GM19463 (cell line): ENCODE measurements around the gene HORMAD1.
A peak's percentile ranks its signal among the peaks of the same experiment; 100 is the strongest.
"Not testable (repeated sequence)": the region's sequence is repeated elsewhere in the genome, so short reads cannot be mapped to it uniquely, and the experiment has no call there.

ENCODE experiments used
- ATAC-seq: cut with Tn5 transposase; IDR thresholded peaks from one replicate; pipeline ENCODE4 v1.9.1; 2021; ENCODE audit warnings: mild to moderate bottlenecking, moderate library complexity; ENCODE audit not compliant: unreplicated experiment

The HORMAD1 gene, protein sequence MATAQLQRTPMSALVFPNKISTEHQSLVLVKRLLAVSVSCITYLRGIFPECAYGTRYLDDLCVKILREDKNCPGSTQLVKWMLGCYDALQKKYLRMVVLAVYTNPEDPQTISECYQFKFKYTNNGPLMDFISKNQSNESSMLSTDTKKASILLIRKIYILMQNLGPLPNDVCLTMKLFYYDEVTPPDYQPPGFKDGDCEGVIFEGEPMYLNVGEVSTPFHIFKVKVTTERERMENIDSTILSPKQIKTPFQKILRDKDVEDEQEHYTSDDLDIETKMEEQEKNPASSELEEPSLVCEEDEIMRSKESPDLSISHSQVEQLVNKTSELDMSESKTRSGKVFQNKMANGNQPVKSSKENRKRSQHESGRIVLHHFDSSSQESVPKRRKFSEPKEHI

DNA sequence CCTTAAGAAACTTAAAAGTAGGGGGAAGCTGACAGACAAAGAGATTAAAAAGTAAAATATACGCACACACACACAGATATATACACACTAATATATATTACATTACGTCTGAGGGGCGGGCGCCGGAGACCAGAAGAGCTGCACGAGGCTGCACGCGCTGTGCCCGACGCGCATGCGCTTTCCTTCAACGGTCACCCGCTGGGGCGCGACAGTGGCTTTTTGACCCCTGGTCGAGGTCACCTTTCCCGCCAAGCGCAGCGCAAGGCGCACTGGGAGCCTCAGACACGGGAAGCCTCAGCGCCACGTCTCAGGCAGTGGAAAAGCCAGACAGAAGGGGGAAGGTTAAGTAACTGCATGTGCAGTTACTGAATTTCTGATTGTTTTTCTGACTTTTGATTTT, at the start of gene HORMAD1:
TSS of gene HORMAD1 (minus strand) at position 193 of the 400 bp plus-strand sequence. CDS start 1,390 bp downstream, outside the sequence.
- ATAC-seq: no peak

DNA sequence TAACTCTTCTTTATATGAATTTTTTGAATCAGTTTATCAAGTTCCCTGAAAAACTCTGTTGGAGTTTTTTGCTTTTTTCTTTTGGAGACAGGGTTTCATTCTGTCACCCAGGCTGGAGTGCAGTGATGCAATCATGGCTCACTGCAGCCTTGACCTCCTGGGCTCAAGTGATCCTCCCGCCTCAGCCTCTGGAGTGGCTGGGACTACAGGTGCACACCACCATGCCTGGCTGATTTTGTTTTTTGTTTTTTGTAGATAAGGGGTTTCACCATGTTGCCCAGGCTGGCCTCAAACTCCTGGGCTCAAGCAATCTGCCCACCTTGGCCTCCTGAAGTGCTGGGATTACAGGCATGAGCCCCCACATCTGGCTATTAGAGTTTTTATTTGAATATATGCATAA, 47.0 kb upstream of the HORMAD1 start:
- not testable (repeated sequence) for ATAC-seq

DNA sequence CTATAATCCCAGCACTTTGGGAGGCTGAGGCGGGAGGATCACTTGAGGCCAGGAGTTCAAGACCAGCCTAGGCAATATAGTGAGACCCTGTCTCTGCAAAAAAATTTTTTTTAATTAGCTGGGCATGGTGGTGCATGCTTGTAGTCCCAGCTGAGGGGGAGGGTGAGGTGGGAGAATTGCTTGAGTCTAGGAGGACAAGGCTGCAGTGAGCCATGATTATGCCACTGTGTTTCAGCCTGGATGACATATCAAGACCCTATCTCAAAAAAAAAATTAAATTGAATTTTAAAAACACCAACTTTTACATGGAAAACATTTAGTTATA, 45.2 kb upstream of the HORMAD1 start:
- peak; percentile 12 for ATAC-seq

DNA sequence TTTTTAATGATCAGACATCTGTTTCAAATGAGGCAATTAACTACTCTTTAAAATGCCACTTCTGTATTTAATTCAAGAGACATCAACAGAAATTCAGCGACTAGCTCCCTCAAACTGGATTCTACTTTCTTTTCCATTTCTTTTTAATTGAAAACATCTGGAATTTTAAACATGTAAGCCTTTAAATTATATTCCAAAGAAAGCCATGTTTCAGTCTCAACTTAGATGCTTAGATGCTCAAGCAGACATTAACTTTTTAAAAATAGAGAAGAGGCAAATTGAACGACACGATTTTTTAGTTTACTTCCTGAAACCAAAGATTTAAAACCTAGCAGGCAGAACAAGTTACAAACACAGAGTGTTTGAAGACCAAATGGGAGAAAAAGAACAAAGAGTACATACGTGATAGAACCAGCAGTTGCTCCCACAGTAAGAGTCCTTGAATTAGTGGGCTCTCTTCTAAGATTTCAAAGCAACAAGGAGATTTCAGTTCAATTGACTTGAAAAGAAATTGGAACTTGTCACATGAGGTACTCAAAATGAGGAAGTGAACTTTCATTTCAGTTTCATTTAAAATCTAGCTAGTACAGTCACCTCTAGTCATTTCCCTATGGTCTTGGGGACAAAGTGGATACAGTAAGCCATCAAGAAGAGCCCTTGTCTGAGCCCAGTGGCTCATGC, 44.7 kb upstream of the HORMAD1 start, which contains the start of gene CTSS:
TSS of gene CTSS (minus strand) at position 483 of the 681 bp plus-strand sequence. CDS start 1,015 bp downstream, outside the sequence.
- ATAC-seq: peak; percentile 88

DNA sequence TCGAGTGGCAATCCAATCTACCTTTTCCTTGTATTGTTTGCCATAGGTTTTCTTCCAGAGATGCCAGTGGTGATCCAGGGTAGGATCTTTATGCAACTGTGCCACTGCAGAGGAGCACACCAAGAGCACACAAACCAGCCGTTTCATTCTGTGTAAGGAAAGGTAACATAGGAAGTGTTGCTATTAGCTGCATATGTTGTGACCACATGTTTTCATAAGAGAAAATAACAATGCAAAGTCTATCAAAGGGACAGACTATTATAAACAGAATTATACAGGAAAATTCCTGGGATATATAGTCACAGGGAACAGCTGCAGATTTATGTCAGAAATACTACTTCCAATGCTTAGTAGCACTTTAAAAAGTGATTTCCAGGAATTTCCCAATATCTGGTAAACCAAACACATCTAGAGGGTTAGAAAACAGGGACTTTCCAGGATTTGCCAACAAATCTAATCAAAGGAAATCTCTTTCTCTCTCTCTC, 44.0 kb upstream of the HORMAD1 start:
- ATAC-seq: no peak

DNA sequence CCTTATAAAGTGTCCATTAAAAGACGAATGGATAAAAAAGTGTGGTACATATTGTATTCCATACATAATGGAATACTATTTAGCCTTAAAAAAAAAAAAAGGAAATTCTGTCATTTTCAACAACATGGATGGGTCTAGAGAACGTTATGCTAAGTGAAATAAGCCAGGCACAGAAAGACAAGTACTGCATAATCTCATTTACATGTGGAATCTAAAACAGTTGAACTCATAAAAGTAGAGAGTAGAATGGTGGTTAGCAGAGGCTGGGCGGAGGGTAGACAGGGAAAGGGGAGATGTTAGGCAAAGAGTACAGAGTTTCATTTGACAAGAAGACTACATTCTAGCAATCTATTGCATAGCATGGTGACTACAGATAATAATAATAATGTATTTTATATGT, 42.3 kb upstream of the HORMAD1 start:
- ATAC-seq: no peak

DNA sequence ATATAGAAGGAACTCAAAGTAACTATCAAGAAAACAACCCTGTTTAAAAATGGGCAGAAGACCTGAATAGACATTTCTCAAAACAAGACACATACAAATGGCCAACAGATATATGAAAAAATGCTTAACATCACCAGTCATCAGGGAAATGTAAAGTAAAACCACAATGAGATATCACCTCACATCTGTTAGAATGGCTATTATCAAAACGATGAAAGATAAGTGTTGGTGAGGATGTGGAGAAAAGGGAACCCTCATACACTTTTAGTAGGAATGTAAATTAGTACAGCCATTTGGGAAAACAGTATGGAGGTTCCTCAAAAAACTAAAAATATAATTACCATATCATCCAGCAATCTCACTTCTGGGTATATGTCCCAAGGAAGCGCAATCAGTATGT, 41.9 kb upstream of the HORMAD1 start:
- ATAC-seq: no peak

DNA sequence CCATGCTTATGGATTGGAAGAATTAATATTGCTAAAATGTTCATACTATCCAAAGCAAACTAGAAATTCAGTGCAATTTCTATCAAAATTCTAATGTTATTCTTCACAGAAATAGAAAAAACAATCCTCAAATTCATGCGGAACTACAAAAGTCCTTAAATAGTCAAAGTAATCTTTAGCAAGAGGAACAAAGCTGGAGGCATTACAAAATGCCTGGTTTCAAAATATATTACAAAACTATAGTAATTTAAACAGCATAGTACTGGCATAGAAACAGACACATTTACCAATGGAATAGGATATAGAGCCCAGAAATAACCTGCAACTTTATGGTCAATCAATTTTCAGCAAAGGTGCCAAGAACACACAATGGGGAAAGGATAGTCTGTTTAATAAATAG, 41.1 kb upstream of the HORMAD1 start:
- ATAC-seq: no peak

DNA sequence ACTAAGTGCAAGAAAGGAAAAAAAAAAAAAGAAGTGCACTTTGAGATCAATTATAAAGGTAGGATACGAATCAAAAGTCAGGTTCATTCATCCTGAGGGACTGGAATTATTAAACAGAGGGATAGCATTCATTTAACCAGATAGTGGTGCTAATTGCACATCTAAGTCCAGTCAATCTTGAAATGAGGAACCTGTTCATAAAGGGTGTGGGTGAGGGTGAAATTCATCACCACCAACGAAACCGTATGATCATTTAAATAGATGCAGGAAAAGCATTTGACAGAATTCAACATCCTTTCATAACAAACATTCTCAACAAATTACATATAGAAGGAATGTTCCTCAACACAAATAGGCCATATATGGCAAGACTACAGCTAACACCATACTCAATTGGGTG, 39.3 kb upstream of the HORMAD1 start:
- ATAC-seq: no peak

DNA sequence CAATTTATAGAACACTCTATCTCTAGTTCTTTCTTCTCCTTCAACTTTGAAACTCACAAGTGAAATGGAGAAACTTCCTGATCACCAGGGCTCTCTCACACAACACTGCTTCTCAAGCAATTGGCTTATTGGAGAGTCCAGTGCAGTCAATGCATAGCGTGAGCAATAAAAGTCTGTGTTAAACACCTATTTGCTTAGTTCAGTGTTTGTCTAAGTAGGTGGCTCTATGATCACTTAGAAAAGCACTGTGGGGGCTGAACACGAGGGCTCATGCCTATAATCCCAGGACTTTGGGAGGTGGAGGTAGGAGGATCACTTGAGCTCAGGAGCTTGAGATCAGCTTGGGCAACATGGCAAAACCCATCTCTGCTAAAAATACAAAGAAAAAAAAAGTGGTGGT, 32.7 kb upstream of the HORMAD1 start:
- no peak for ATAC-seq

DNA sequence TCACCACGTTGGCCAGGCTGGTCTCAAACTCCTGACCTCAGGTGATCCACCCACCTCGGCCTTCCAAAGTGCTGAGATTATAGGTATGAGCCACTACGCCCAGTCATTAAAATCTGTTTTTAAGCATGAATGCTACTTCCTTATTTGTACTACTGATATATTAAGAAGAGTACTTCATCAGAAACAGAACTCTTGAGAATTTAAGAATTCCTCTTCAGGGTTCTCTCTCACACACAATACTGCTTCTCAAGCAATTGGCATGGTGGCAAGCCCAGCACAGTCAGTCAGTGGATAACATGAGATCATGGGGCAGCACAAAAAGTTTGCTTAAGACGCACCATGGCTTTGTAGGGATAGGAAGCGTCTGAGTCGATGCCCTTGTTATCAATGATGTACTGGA, 30.7 kb upstream of the HORMAD1 start:
- ATAC-seq: no peak

DNA sequence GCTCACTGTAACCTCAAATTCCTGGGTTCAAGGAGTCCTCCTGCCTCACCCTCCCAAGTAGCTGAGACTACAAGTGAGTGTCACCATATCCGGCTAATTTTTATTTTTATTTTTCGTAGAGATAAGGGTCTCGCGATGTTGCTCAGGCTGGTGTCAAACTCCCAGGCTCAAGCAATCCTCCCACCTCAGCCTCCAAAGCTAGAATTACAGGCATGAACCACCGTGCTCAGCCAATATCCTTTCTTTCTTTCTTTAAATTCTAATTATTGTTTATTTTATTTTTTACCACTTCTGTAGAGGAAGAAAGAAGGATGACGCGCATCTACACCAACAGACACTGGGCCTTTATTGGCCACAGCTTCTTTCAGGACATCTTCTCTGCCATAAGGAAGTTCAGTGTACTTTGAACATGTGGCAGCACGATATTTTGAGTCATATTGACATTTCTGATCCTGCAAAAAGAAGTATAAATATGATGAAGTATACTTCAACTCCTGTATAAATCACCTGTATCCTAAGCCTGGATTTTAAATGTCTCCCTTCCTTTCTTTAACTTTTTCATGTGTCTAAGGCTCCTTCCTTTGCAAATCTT, 29.1 kb upstream of the HORMAD1 start:
- no peak for ATAC-seq

DNA sequence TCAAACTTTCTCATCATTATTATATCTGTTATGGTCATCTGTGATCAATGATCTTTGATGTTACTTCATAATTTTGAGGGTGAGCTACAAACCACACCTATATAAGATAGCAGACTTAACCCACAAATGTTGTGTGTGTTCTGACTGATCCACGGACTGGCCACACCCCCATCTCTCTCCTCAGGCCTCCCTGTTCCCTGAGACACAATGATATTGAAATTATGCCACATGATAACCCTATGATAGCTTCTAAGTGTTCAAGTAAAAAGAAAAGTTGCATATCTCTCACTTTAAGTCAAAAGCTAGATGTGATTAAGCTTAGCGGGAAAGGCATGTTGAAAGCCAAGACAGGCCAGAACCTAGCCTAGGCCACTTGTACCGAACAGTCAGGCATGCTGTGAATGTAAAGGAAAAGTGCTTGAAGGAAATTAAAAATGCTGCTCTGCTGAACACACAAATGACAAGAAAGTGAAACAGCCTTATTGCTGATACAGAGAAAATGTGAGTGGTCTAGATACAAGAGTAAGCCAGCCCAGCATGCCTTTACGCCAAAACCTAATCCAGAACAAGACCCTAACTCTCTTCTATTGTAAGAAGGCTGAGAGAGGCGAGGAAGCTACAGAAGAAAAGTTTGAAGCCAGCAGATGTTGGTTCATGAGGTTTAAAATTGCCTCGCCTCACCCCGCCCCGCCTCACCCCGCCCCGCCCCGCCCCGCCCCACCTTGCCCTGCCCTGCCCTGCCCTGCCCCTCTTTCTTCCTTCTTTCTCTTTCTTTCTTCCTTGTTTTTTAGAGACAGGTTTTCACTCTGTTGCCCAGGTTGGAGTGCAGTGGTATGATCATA, 28.4 kb upstream of the HORMAD1 start:
- ATAC-seq: no peak

DNA sequence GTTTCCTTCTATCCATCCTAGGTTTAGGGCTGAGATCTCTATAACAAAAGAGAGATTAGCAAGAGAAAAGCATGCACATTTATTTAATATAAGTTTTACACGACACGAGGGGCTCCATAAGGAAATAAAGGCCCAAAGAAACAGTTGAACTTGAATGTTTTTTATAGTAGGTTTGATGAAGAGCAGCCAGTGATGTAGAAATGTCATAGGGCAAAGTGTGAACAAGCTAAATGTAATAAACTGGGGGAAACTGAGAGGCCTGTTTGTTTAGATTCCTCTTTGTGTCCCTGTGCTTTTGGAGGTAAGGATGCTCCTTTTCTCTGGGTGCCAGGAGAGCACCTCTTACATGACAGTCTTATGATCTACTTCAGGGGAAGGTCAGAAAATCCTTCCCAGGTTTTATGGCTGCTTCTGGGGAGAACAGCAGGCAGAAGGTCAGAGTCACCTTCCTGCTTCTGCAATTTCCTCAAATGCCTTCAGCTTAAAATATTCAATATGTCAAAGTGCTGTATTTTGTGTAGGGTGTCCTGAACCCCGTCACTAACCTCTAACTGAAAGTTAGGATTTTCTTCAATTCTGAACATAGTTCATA, 9.5 kb upstream of the HORMAD1 start:
- ATAC-seq: no peak

DNA sequence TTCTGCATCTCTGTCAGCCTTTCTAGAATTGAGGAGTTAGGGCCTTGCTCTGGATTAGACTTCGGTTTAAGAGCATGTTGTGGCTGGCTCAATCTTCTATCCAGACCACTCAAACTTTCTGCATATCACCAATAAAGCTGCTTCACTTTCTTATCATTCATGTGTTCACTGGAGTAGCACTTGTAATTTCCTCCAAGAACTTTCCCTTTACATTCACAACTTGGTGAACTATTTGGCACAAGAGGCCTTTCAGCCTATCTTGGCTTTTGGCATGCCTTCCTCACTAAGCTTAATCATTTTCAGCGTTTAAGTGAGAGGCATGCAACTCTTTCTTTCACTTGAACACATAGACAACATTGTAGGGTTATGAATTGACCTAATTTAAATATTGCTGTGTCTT, 3.6 kb upstream of the HORMAD1 start:
- no peak for ATAC-seq

DNA sequence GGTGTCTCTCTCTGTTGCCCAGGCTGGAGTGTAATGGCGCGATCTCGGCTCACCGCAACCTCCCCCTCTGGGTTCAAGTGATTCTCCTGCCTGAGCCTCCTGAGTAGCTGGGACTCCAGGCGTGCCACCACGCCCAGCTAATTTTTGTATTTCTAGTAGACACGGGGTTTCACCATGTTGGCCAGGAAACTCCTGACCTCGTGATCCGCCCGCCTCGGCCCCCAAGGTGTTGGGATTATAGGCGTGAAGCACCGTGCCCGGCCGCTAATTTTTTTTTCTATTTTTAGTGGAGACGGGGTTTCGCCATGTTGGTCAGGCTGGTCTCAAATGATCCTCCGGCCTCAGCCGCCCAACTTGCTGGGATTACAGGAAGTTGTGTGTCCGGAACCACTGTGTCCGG, 597 bp downstream of the HORMAD1 start:
- ATAC-seq: no peak

DNA sequence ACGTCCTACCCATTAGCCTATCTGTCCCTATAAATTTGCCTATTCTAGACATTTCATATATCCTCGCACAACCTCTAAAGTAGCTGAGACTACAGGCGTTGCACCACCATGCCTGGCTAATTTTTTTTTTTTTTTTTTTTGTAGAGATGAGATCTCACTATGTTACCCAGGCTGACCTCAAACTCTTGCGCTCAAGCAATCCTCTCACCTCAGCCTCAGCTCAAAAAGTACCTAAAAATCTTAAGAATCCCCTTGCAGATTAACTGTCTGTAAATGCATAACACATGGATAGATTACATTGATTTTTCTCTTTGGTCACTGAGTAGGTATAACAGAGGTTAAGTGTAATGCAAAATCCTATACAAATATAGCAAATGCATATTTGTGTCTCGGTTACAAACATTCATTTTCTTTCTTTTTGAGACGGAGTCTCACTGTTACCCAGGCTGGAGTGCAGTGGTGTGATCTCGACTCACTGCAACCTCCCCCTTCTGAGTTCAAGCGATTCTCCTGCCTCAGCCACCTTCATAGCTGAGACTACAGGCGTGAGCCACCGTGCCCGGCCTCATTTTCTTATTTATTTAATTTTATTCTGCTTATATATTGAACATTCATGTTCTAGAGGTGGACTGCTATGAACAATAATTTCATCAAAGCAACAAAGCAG, 2.3 kb downstream of the HORMAD1 start:
- ATAC-seq: no peak

DNA sequence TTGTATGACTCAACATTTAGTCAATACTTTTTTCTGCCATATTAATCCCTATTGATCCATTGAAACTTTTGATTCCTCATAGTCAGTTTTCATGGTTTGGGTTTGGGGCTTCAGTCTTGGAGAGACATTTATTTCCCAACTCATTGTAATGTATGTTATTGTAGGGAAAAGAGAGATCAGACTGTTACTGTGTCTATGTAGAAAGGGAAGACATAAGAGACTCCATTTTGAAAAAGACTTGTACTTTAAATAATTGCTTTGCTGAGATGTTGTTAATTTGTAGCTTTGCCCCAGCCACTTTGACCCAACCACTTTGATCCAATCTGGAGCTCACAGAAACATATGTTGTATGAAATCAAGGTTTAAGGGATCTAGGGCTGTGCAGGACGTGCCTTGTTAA, 11.7 kb downstream of the HORMAD1 start:
- not testable (repeated sequence) for ATAC-seq

DNA sequence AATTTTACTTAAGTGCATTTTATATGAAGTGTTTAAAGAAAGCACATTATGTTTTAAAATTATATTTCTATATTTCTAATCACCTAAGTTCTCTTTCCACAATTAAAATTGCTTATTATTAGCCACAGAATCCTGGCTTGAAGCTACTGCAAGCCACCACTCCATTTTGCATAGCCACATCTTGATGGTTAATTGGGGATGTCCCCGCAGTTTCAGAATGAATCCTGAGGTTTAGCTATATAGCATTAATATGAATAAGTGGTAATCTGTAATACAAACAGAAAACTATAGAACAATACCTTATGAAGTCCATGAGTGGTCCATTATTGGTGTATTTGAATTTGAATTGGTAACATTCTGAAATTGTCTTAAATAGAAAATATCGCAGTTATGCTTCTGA, 12.1 kb downstream of the HORMAD1 start:
- ATAC-seq: no peak

DNA sequence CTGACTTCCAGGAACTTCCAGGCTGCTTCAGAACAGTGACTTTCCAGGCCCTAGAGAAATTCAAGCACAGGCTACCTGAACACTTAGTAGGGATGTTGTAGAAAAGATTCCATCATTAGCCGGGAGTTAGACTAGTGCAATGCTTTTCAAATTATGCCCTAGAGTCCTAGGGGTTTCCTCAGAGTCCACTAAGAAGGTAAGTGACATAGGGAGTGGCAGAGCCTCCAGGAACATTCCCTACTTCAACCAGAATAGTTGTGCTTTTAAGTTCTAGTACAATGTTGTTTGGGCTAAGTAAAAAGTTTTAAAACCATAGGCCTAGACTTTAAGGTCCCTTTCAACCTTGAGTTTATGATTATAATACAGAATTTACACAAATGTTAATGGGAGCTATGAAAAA, 14.6 kb downstream of the HORMAD1 start:
- ATAC-seq: no peak
